K562 (cell line): ENCODE data around the gene LRRC3C. TPM values are rescaled to one million over a fixed set of nuclear protein-coding genes. Genes with fewer than 3 reads are reported as not detected.

Experiments
- ATAC-seq: fragments of 200-7000 bp; cut with Tn5 transposase; 3 replicates; pipeline ENCODE4 v1.9.1; 2020; ENCODE audit warnings: moderate library complexity
- BruUV-seq: library from RNA; stranded (reverse); fragments of 400-500 nt; replicated peaks from 2 replicates; lab custom pipeline; 2021; lab: Mats Ljungman, UMichigan
- CTCF ChIA-PET: fragments of 300-600 bp; formaldehyde crosslinking; extraction: SDS; loops from one replicate; lab custom pipeline; 2021; ENCODE audit warnings: low intra/inter-chr PET ratio; lab: Yijun Ruan, JAX
- POLR2A ChIA-PET: fragments of 300-600, 350-650 bp; sonication (Branson Sonifier 250); formaldehyde crosslinking; extraction: SDS; loops from one replicate; lab custom pipeline; 2021; ENCODE audit warnings: antibody characterized with exemption, inconsistent platforms; lab: Yijun Ruan, JAX
- DNase-seq, 4 experiments: peaks; one replicate each; pipeline versions ENCODE4 v3.0.0 to v3.0.0-alpha.2; 2011 to 2018; ENCODE audit warnings: low spot score in 3 of 4, mixed read lengths in 3 of 4; ENCODE audit errors: extremely low read depth in 1 of 4
- FAIRE-seq: peaks from 2 replicates; lab custom pipeline; 2011; peaks lifted over from hg19 to GRCh38; lab: Jason Lieb, UNC
- H2AFZ ChIP-seq: 2 replicates; pipeline ENCODE4 v1.6.0; 2011; ENCODE audit warnings: low read depth, low read length, control low read depth, inconsistent platforms
- H3K27ac ChIP-seq: fragments of 200-600 bp; 3 replicates; pipeline ENCODE4 v1.8.0; 2011; ENCODE audit warnings: low read depth, mild to moderate bottlenecking, control low read depth, inconsistent platforms, low read length, moderate library complexity, mixed read lengths; ENCODE audit errors: extremely low read depth
- H3K27me3 ChIP-seq, 2 experiments: fragments of 300-600 bp in 1 of 2; 2 replicates in 1 of 2; 3 replicates in 1 of 2; pipeline versions ENCODE4 v1.6.0 to v1.8.0; 2011; ENCODE audit warnings: inconsistent platforms in 2 of 2, low read length in 2 of 2, mild to moderate bottlenecking in 1 of 2, mixed read lengths in 1 of 2, moderate library complexity in 1 of 2; ENCODE audit not compliant: control insufficient read depth in 2 of 2, insufficient read depth in 2 of 2
- H3K36me3 ChIP-seq: fragments of 300-600 bp; 3 replicates; pipeline ENCODE4 v1.8.0; 2011; ENCODE audit warnings: mild to moderate bottlenecking, low read length, inconsistent platforms; ENCODE audit not compliant: control insufficient read depth, insufficient read depth
- H3K4me1 ChIP-seq, 2 experiments: fragments of 200-600 bp in 1 of 2; replicated peaks in 1 of 2; 2 replicates in 1 of 2; 3 replicates in 1 of 2; pipeline versions ENCODE4 v1.5.1 to v1.8.0; 2011; ENCODE audit warnings: inconsistent platforms in 2 of 2, low read length in 2 of 2, mild to moderate bottlenecking in 1 of 2, mixed read lengths in 1 of 2, moderate library complexity in 1 of 2; ENCODE audit not compliant: control insufficient read depth in 2 of 2, insufficient read depth in 2 of 2
- H3K4me2 ChIP-seq: 2 replicates; pipeline ENCODE4 v1.6.1; 2011; ENCODE audit warnings: low read length, control low read depth, inconsistent platforms, mixed read lengths; ENCODE audit not compliant: insufficient read depth
- H3K4me3 ChIP-seq: fragments of 200-600 bp; sonication (generic), shearing (Covaris generic); 2 replicates; pipeline ENCODE4 v1.5.1; 2016; ENCODE audit warnings: control low read depth, inconsistent platforms
- H3K79me2 ChIP-seq: fragments of 200-600 bp; 3 replicates; pipeline ENCODE4 v1.8.0; 2011; ENCODE audit warnings: low read length, inconsistent platforms; ENCODE audit not compliant: control insufficient read depth, insufficient read depth
- H3K9ac ChIP-seq, 2 experiments: 2 replicates each; pipeline versions ENCODE4 v1.6.0 to v1.6.1; 2011; ENCODE audit warnings: low read depth in 2 of 2, low read length in 2 of 2, control low read depth in 1 of 2, inconsistent platforms in 1 of 2, mild to moderate bottlenecking in 1 of 2, mixed read lengths in 1 of 2; ENCODE audit not compliant: insufficient read depth in 1 of 2
- H3K9me1 ChIP-seq: one replicate; pipeline ENCODE4 v1.6.0; 2011; ENCODE audit warnings: inconsistent platforms, mild to moderate bottlenecking, low read length, moderate library complexity; ENCODE audit not compliant: control insufficient read depth, insufficient read depth
- H3K9me3 ChIP-seq: replicated peaks from 2 replicates; pipeline ENCODE4 v1.5.1; 2011; ENCODE audit warnings: low read depth, low read length, inconsistent platforms; ENCODE audit not compliant: control insufficient read depth, insufficient read depth
- H4K20me1 ChIP-seq: replicated peaks from 2 replicates; pipeline ENCODE4 v1.6.1; 2011; ENCODE audit warnings: low read length, inconsistent platforms, mixed read lengths; ENCODE audit not compliant: control insufficient read depth, insufficient read depth
- ETV1 ChIP-seq: fragments of 450-650 bp; conservative IDR thresholded peaks from 2 replicates; pipeline ENCODE4 v1.6.1; 2016; ENCODE audit warnings: missing genetic modification characterization, control low read depth, low read depth, missing compliant biosample characterization
- ILK ChIP-seq: fragments of 450-650 bp; IDR thresholded peaks from 2 replicates; pipeline ENCODE4 v1.6.1; 2016; ENCODE audit warnings: missing genetic modification characterization, low read depth, mild to moderate bottlenecking, missing compliant biosample characterization, moderate library complexity, borderline replicate concordance
- PRDM10 ChIP-seq: fragments of 450-650 bp; IDR thresholded peaks from 2 replicates; pipeline ENCODE4 v1.6.1; 2018; ENCODE audit not compliant: partially characterized antibody
- RBFOX2 ChIP-seq: fragments of 200-400 bp; formaldehyde crosslinking; IDR thresholded peaks from 2 replicates; pipeline ENCODE4 v1.6.1; 2017; ENCODE audit warnings: low read depth, mild to moderate bottlenecking, low read length, moderate library complexity
- WGBS: fragments of 100-300 bp; shearing (Covaris generic); methylation state at CpG from one replicate; pipeline ENCODE4 v1.1.6; 2016; ENCODE audit warnings: low coverage, mixed read lengths; ENCODE audit not compliant: insufficient coverage; ENCODE audit errors: missing lambda C conversion rate; 5-methylcytosine and 5-hydroxymethylcytosine counted together
- in situ Hi-C: fragments of 300-500 bp; cut with MboI; formaldehyde crosslinking; loops from 4 replicates; pipeline ENCODE4 v1.15.0; 2018; ENCODE audit warnings: inconsistent platforms, mixed read lengths
- intact Hi-C: fragments of 100-400 bp; cut with micrococcal nuclease; formaldehyde crosslinking; loops from 2 replicates; pipeline ENCODE4 v1.14.2; 2022
- polyA plus RNA-seq, 8 experiments: library from polyadenylated mRNA; depleted of rRNA in 4 of 8; stranded (reverse) in 5 of 8; unstranded in 3 of 8; fragments of >200 nt; fragmentation: Nextera tagmentation in 2 of 8; fragmentation: Illumina TruSeq in 1 of 8; extraction: Ambion mirVana in 2 of 8; extraction: Trizol in 1 of 8; gene quantifications; 2 replicates each; pipeline versions ENCODE4 v1.2.1 to v1.2.3, GENCODE V29; 2011 to 2014; ENCODE audit warnings: inconsistent platforms in 1 of 8, missing spikeins in 1 of 8
- total RNA-seq, 7 experiments: library from RNA; depleted of rRNA in 6 of 7; stranded (reverse); fragments of >200 nt in 6 of 7; fragmentation: Illumina TruSeq in 2 of 7; extraction: Trizol in 2 of 7; gene quantifications; 2 replicates each; pipeline versions ENCODE4 v1.2.1 to v1.2.3, GENCODE V29; 2011 to 2021; ENCODE audit warnings: low replicate concordance in 1 of 7

Gene LRRC3C
- total and polyA plus RNA-seq, 9 of the 15 experiments (the other 6 are each of a cell fraction or from before 2014, with no cell fraction given): not detected

- TF ChIP-seq ETV1 (tag) (no peak), PRDM10 (no peak)
These were observed 60.8 kb downstream of the LRRC3C start (continued) for GRCh38 chr17:39988206-39988810.

- no TSS peak for BruUV-seq
- Histone ChIP-seq H3K36me3 (peaks cover 88% of the 10 kb centered on the region), H3K4me2 (no peak overlapping the region), H3K9me3 (no peaks in the 10 kb centered on the region), H3K27me3 (no peaks in the 10 kb centered on the region), H3K79me2 (no peaks in the 10 kb centered on the region), H3K9me1 (no peaks in the 10 kb centered on the region), H3K4me1 (peaks cover 0 to 3% of the 10 kb centered on the region in 2 experiments; a peak in 1 of 5 replicates), H3K4me3 (no peak overlapping the region), H4K20me1 (no peaks in the 10 kb centered on the region), H3K9ac (0 out of 4 replicates have a peak overlapping the region, but pooled peaks of 1 of the 2 experiments have one; percentile 1), H2AFZ (no peak overlapping the region), H3K27ac (no peak overlapping the region)
- ChIA-PET CTCF (no interaction called here), POLR2A (interaction anchor here (2.9 kb wide), 1 partner anchor 13 kb away, joined by 14 read pairs; the partner anchor contains the start of gene PSMD3)
- intact Hi-C loops (no loop called here), in situ Hi-C loops (no loop called here)
- ATAC-seq (no peak), DNase-seq (no peak), FAIRE-seq (no peak)
- TF ChIP-seq RBFOX2: peak; percentile 16; the same call in 1 of the 2 replicates
- no peak for TF ChIP-seq ILK (tag)
- WGBS: 95% methylated on average over 10 of the region's 11 CpGs
These were observed 66.9 kb downstream of the LRRC3C start for GRCh38 chr17:39994448-39994847.

Other genes with a start within 250 kb of the LRRC3C start
Only the 7 nearest of the 17 such genes appear.
- 0.32 and 0.65 TPM in 2 replicates for gene IKZF3, start 63.4 kb upstream of the LRRC3C start, total RNA-seq (2014; rRNA removed)
- 0.62 and 0.89 TPM in 2 replicates for gene IKZF3, start 63.4 kb upstream of the LRRC3C start, total RNA-seq (2014; rRNA removed; fragmentation: Illumina TruSeq; extraction: Trizol)
- 0.72 TPM in 2 replicates for gene IKZF3, start 63.4 kb upstream of the LRRC3C start, total RNA-seq (2015; rRNA removed; fragmentation: Illumina TruSeq; extraction: Trizol)
- gene IKZF3, start 63.4 kb upstream of the LRRC3C start, total RNA-seq (2021): 1.1 and 1.6 TPM in 2 replicates
- 0.63 TPM in 1 of 2 replicates, not detected in the other for gene IKZF3, start 63.4 kb upstream of the LRRC3C start, polyA plus RNA-seq (2011; rRNA removed)
- 0.62 and 0.83 TPM in 2 replicates for gene IKZF3, start 63.4 kb upstream of the LRRC3C start, polyA plus RNA-seq (2014; fragmentation: Illumina TruSeq; extraction: Trizol)
- gene IKZF3, start 63.4 kb upstream of the LRRC3C start, polyA plus RNA-seq (2014; fragmentation: Nextera tagmentation; extraction: Ambion mirVana): under 1 TPM; 0.06 to 0.17 TPM
- gene IKZF3, start 63.4 kb upstream of the LRRC3C start, polyA plus RNA-seq (2014; rRNA removed): 0.23 and 0.69 TPM in 2 replicates
- not detected in 2 replicates for gene ZPBP2, start 59.5 kb upstream of the LRRC3C start, total RNA-seq (2014; rRNA removed)
- gene ZPBP2, start 59.5 kb upstream of the LRRC3C start, total RNA-seq (2014; rRNA removed; fragmentation: Illumina TruSeq; extraction: Trizol): not detected in 2 replicates
- not detected in 2 replicates for gene ZPBP2, start 59.5 kb upstream of the LRRC3C start, total RNA-seq (2015; rRNA removed; fragmentation: Illumina TruSeq; extraction: Trizol)
- gene ZPBP2, start 59.5 kb upstream of the LRRC3C start, total RNA-seq (2021): not detected in 2 replicates
- gene ZPBP2, start 59.5 kb upstream of the LRRC3C start, polyA plus RNA-seq (2011; rRNA removed): not detected in 2 replicates
- not detected in 2 replicates for gene ZPBP2, start 59.5 kb upstream of the LRRC3C start, polyA plus RNA-seq (2014; fragmentation: Illumina TruSeq; extraction: Trizol)
- not detected for gene ZPBP2, start 59.5 kb upstream of the LRRC3C start, polyA plus RNA-seq (2014; fragmentation: Nextera tagmentation; extraction: Ambion mirVana)
- not detected in 2 replicates for gene ZPBP2, start 59.5 kb upstream of the LRRC3C start, polyA plus RNA-seq (2014; rRNA removed)
- 1.8 and 2.3 TPM in 2 replicates for gene GSDMB, start 9.1 kb upstream of the LRRC3C start, total RNA-seq (2014; rRNA removed)
- gene GSDMB, start 9.1 kb upstream of the LRRC3C start, total RNA-seq (2014; rRNA removed; fragmentation: Illumina TruSeq; extraction: Trizol): 2.6 and 2.8 TPM in 2 replicates
- gene GSDMB, start 9.1 kb upstream of the LRRC3C start, total RNA-seq (2015; rRNA removed; fragmentation: Illumina TruSeq; extraction: Trizol): 2.1 TPM in 2 replicates
- 1.5 and 2.1 TPM in 2 replicates for gene GSDMB, start 9.1 kb upstream of the LRRC3C start, total RNA-seq (2021)
- 5.3 and 6.1 TPM in 2 replicates for gene GSDMB, start 9.1 kb upstream of the LRRC3C start, polyA plus RNA-seq (2011; rRNA removed)
- 2.2 and 3.0 TPM in 2 replicates for gene GSDMB, start 9.1 kb upstream of the LRRC3C start, polyA plus RNA-seq (2014; fragmentation: Illumina TruSeq; extraction: Trizol)
- under 1 TPM; 0.49 to 0.95 TPM for gene GSDMB, start 9.1 kb upstream of the LRRC3C start, polyA plus RNA-seq (2014; fragmentation: Nextera tagmentation; extraction: Ambion mirVana)
- gene GSDMB, start 9.1 kb upstream of the LRRC3C start, polyA plus RNA-seq (2014; rRNA removed): 3.2 and 4.6 TPM in 2 replicates
- 21.6 and 30.7 TPM in 2 replicates for gene ORMDL3, start 131 bp upstream of the LRRC3C start, total RNA-seq (2014; rRNA removed)
- gene ORMDL3, start 131 bp upstream of the LRRC3C start, total RNA-seq (2014; rRNA removed; fragmentation: Illumina TruSeq; extraction: Trizol): 27.1 and 27.7 TPM in 2 replicates
- 34.2 and 36.9 TPM in 2 replicates for gene ORMDL3, start 131 bp upstream of the LRRC3C start, total RNA-seq (2015; rRNA removed; fragmentation: Illumina TruSeq; extraction: Trizol)
- 16.9 and 23.8 TPM in 2 replicates for gene ORMDL3, start 131 bp upstream of the LRRC3C start, total RNA-seq (2021)
- 38.2 and 57.4 TPM in 2 replicates for gene ORMDL3, start 131 bp upstream of the LRRC3C start, polyA plus RNA-seq (2011; rRNA removed)
- 26.7 and 32.9 TPM in 2 replicates for gene ORMDL3, start 131 bp upstream of the LRRC3C start, polyA plus RNA-seq (2014; fragmentation: Illumina TruSeq; extraction: Trizol)
- 1 to 10 TPM; 2.7 to 4.6 TPM for gene ORMDL3, start 131 bp upstream of the LRRC3C start, polyA plus RNA-seq (2014; fragmentation: Nextera tagmentation; extraction: Ambion mirVana)
- 29.5 and 31.9 TPM in 2 replicates for gene ORMDL3, start 131 bp upstream of the LRRC3C start, polyA plus RNA-seq (2014; rRNA removed)
- gene GSDMA, start 35.3 kb downstream of the LRRC3C start, total RNA-seq (2014; rRNA removed): not detected in 2 replicates
- 0.07 TPM in 1 of 2 replicates, not detected in the other for gene GSDMA, start 35.3 kb downstream of the LRRC3C start, total RNA-seq (2014; rRNA removed; fragmentation: Illumina TruSeq; extraction: Trizol)
- 0.07 TPM in 1 of 2 replicates, not detected in the other for gene GSDMA, start 35.3 kb downstream of the LRRC3C start, total RNA-seq (2015; rRNA removed; fragmentation: Illumina TruSeq; extraction: Trizol)
- 0.09 TPM in 1 of 2 replicates, not detected in the other for gene GSDMA, start 35.3 kb downstream of the LRRC3C start, total RNA-seq (2021)
- gene GSDMA, start 35.3 kb downstream of the LRRC3C start, polyA plus RNA-seq (2011; rRNA removed): 0.04 and 0.06 TPM in 2 replicates
- gene GSDMA, start 35.3 kb downstream of the LRRC3C start, polyA plus RNA-seq (2014; fragmentation: Illumina TruSeq; extraction: Trizol): 0.12 and 0.13 TPM in 2 replicates
- under 1 TPM; 0.04 to 0.06 TPM for gene GSDMA, start 35.3 kb downstream of the LRRC3C start, polyA plus RNA-seq (2014; fragmentation: Nextera tagmentation; extraction: Ambion mirVana)
- gene GSDMA, start 35.3 kb downstream of the LRRC3C start, polyA plus RNA-seq (2014; rRNA removed): 0.07 TPM in 1 of 2 replicates, not detected in the other
- 228 and 254 TPM in 2 replicates for gene PSMD3, start 53.1 kb downstream of the LRRC3C start, total RNA-seq (2014; rRNA removed)
- gene PSMD3, start 53.1 kb downstream of the LRRC3C start, total RNA-seq (2014; rRNA removed; fragmentation: Illumina TruSeq; extraction: Trizol): 109 and 120 TPM in 2 replicates
- gene PSMD3, start 53.1 kb downstream of the LRRC3C start, total RNA-seq (2015; rRNA removed; fragmentation: Illumina TruSeq; extraction: Trizol): 135 and 138 TPM in 2 replicates
- gene PSMD3, start 53.1 kb downstream of the LRRC3C start, total RNA-seq (2021): 232 and 251 TPM in 2 replicates
- gene PSMD3, start 53.1 kb downstream of the LRRC3C start, polyA plus RNA-seq (2011; rRNA removed): 95.3 and 113 TPM in 2 replicates
- gene PSMD3, start 53.1 kb downstream of the LRRC3C start, polyA plus RNA-seq (2014; fragmentation: Illumina TruSeq; extraction: Trizol): 241 and 262 TPM in 2 replicates
- 1 to 10 TPM; 2.0 to 2.8 TPM for gene PSMD3, start 53.1 kb downstream of the LRRC3C start, polyA plus RNA-seq (2014; fragmentation: Nextera tagmentation; extraction: Ambion mirVana)
- gene PSMD3, start 53.1 kb downstream of the LRRC3C start, polyA plus RNA-seq (2014; rRNA removed): 180 and 183 TPM in 2 replicates
- not detected in 2 replicates for gene CSF3, start 87.7 kb downstream of the LRRC3C start, total RNA-seq (2014; rRNA removed)
- not detected in 2 replicates for gene CSF3, start 87.7 kb downstream of the LRRC3C start, total RNA-seq (2014; rRNA removed; fragmentation: Illumina TruSeq; extraction: Trizol)
- not detected in 2 replicates for gene CSF3, start 87.7 kb downstream of the LRRC3C start, total RNA-seq (2015; rRNA removed; fragmentation: Illumina TruSeq; extraction: Trizol)
- gene CSF3, start 87.7 kb downstream of the LRRC3C start, total RNA-seq (2021): not detected in 2 replicates
- not detected in 2 replicates for gene CSF3, start 87.7 kb downstream of the LRRC3C start, polyA plus RNA-seq (2011; rRNA removed)
- not detected in 2 replicates for gene CSF3, start 87.7 kb downstream of the LRRC3C start, polyA plus RNA-seq (2014; fragmentation: Illumina TruSeq; extraction: Trizol)
- not detected for gene CSF3, start 87.7 kb downstream of the LRRC3C start, polyA plus RNA-seq (2014; fragmentation: Nextera tagmentation; extraction: Ambion mirVana)
- 0.19 TPM in 1 of 2 replicates, not detected in the other for gene CSF3, start 87.7 kb downstream of the LRRC3C start, polyA plus RNA-seq (2014; rRNA removed)